D341Med (cell line): Measurements from ENCODE around the gene FES.
"Not testable (repeated sequence)": the region's sequence is repeated elsewhere in the genome, so short reads cannot be mapped to it uniquely, and the experiment has no call there.

Experiments used
- DNase-seq: peaks from one replicate; pipeline ENCODE4 v3.0.0; 2012; ENCODE audit warnings: low spot score

Gene FES

DNA sequence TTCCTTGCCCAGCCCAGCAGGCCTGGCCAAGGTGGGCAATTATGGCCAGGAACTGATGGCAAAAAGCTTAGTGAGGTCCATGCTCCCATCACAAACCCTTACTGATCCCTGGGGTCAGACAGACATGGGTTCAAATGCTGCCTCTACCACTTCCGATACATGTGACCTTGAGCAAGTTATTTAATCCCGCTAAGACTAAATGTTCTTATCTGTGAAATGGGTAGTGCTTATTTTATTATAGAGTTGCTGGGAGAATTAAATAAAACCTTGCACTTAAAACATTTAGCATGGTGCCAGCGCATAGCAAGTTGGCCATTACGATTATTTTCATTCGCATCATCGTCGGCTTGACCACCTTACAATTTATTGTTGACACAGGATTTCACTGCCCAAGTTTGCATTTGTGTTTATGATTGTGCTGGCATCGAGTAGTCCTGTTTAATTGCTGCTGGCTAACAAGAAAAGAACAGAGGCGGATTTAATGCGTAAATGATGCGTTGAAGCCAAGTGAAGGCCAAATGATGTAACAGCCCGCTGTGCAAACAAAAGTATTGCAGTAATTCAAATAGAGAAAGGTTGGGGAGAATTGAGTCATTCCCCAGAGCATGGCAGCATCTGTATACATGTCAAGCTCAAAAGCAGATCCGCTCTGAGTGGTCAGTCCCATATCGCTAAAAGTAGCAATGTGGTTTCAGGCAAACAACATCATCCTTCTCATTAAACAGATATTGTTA, 23.2 kb upstream of the FES start:
- no peak for DNase-seq

DNA sequence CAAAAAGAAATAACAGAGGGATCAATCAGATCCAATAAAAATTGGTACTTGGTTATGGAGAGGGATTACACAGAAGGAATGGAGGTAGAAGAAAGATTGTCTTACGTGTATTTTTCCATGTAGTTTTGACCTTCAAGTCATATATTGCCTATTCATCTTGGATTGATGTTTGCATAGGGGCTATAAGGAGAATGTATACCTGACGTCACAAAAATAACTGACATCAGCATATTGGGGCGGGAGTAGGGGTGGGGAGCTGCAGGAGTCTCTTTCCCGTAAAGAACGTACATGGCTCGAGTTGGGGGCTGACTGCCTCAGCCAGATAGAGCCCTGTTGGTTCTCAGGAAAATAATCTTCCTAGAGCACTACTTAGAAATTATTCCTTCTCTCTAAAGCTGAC, 21.8 kb upstream of the FES start:
- no peak for DNase-seq

DNA sequence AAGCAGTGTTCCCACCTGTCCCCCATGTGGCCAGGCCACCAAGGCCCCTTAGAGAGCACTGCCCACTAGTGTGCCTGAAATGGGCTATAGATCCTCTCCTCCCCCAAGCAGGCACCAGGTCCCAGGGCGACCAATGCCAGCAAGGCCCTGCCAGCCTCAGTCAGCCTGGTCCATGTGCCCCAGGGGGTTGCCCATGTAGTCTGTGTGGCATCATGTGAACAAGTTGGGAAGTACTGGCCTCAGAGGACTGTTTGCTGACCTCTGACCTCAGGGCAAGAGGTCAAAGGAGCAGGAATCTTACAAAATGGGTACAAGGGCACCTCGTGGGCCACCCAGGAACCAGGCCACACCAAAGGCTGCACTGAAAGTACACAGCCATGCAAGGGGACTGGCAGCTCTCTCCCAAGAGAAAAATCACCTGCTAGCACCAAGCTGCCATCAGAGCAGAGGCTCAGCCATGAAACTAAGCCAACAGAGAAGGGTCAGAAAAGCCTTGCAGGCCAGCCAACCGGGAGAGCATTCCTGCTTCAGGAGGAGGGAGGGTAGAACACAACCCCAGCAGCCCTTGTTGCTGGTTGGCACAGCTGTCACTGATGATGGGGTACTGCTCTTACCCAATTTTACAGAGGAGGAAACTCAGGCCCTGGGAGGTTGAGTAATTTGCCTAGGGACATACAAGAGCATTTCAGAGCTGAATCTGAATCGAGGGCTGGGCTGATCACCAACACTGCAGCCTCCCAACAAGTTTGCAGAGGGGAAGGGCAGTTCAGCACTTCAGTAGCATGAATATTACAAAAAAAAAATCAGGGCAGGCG, 21.1 kb upstream of the FES start:
- no peak for DNase-seq

DNA sequence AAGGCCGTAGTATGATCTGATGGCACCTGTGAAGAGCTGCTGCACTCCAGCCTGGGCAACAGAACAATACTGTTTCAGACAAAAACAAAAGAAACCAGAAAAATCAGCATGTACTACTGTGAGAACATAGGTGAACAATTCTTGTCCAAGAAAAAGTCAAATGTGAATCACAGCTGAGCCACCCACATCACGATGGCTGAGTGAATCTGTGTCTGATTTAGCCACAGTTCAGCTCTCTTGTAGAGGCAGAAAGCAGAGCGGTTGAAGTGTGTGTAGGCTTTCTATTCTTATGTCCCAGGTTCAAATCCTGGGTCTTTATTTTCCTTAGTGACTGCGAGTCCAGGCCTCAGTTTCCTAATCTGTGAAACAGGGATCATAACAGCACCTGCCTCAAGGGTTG, 20.3 kb upstream of the FES start:
- DNase-seq: no peak

DNA sequence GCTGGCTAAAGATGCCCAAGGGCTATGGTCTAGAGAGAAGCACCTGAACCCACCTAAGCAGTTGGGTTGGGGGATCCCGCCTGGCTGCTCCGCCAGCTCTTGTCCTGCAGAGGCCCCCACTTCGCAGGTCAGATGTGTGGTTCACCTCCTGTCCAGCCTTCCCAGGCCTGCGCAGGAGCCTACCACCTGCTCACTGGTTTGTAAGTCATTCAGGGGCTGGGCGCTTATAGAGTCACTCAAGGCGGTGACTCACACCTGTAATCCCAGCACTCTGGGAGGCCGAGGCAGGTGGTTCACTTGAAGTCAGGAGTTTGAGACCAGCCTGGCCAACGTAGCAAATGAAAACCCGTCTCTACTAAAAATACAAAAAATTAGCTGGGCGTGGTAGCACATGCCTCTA, 19.8 kb upstream of the FES start:
- no peak for DNase-seq

DNA sequence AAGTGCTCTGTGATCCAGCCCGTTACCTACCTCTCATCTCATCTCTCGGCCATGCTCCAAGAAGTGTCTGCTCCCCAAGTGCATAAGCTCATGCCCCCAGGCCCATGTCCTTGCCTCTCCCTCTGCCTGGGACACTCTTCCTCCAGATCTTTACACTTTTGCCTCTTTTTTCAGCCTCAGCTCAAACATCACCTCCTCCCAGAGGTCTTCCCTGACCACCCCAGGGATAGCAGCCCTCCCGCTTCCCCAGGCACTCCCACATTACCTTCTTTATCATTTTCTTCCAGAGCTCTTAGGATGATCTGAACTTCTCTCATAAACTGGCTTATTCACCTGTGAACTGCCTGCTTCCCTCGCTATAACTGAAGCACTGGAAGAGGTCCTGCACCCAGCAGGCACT, 18.6 kb upstream of the FES start:
- no peak for DNase-seq

DNA sequence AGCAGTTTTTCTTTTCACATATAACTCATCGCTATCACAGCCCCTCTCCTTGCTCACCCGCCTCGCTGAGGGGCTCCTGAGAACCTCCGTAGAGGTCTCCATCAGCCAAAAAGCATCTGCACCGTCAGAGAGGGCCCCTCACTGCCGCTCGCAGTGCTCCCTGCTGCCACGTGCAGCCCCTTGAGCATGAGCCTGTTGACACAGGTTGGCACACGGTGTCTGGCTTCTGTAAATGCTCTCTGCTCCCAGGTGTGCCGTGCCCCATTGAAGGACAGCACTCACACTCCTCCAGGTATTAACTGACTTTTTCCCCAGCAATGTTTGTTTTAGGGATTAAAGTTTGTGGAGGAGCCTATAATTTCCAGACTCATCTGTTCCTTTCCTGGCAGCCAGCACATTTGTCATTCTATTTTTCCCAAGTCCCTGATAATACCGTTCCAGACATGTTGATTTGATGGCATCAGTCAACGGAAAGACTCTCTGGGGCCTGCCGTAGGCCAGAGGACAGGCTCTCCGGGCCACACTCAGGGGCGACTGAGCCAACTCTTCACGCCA, 18.1 kb upstream of the FES start:
- DNase-seq: no peak

DNA sequence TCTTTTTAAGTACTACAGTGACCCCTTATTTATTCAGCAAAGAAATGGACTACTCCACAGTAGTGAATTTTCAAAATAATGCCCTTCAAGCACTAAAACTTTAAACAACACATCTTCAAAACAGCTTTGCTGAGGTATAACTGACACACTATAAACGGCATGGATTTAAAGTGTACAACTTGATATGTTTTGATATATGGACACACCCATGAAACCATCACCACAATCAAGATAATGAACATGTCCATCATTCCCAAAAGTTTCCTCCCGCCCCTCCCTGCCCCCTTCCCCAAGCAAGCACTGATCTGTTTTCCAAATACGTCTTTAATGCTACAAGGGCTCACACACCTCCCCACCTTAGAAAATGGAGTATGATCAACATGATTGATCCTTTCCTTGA, 17.5 kb upstream of the FES start:
- no peak for DNase-seq

DNA sequence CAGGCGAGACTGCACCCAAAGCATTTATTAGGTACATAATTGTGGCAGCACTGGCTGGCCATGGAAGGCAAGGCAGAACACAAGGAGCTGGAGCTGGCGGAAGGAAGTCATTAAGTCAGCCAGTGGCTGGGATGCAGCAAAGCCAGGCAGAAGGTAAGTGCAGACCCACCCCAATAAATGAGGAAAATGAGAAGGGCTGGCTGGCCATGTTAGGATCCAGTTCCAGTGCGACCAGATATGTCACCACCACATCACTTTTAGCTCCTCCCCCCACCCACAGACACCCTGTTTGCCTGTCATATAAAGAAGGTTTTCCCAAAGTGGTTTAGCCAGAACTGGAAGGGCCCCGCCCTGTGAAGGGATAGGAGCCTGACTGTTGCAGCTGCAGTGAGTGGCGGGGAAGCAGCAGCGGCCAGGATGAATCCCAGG, 16.0 kb upstream of the FES start, which contains the start of gene FURIN:
FURIN (plus strand) TSS at position 328 of the 429 bp plus-strand sequence. CDS start 7,153 bp downstream, outside the sequence.
- DNase-seq: no peak

DNA sequence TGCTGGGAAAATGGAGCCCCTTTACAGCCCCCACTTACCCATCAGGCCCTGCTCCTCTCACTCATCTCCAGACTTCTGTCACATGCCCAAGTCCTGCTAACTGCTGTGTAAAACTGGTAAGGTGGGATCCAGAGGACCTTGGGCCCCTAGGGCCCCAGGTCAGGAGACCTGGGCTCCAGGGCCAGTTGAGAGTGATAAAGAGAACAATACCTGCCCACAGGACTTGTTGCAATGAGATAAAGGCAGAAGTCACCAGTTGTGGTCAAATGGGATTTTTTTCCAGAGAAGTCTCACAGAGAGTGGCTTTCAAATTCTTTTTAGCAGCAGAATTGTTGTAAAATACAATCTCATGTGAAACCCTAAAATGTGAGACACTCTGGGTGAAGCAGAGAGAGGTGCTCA, 15.2 kb upstream of the FES start:
- DNase-seq: no peak

DNA sequence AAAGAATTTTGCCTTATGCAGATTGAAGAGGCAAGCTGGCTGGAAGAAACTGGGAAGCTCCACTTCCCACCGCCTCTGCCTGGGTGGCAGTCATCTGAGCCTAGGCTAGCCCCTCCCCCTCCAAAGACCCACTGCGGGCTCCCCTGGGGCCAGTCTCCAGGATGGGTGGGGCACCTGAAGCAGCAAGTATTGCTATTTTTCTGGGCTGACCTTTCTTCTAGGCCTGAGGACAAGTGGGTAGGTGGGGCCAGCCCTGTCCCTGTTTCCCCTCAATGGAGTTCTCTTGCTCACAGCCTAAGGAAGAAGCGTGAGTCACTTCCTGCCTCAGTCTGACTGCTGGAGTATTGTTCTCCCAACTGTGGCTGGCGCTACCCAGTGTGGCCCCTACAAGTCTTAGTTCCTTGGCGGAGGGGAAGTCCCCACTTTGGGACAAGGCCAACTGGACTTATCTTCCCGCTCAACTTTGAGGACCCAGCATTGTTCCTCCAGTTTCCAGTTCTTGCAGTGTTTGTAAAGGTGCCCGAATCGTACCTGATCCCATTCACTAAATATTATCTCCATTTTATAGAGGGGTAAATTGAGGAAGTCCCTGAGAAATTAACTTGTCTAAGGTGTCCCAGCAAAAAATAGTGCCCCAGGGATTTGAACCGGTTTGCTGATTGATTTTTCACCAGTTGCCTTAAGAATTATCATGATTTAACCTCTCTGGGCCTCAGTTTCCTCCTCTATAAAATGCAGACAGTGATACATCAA, 14.5 kb upstream of the FES start:
- no peak for DNase-seq

DNA sequence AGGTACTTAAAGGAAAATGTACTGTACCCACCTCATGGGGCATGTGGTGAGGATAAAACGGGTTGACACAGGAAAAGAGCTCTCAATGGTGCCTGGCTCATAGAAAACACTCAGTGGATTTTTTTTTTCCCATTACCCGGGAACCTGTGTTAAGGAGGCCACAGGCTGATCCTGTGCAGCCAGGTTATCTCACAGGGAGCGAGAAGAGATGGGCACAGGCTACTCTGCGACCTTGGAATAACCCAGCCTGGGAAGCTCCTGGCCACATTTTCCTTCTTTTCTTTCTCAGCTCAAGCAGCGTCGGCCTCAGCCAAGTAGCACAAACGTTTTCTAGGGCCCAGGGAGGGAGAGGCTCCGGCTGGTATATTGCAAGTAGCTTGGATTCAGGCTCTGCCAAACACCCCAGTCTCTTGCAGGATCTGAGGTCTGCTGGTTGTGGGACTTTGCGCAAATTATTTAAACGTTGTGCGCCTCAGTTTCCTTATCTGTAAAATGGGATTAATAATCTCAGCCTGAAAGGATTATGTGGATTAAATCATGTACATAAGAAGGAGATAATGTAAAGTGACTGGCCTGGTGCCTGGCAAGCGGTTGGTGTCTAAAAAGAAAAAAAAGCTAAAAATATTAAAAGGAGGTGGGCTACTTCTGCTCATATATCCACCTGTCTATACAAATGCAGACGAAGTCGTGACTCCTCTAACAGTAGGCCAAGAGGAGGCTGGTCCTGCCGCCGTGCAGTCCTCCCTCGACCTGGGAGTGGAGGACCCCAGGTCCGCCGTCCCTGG, 13.8 kb upstream of the FES start:
- no peak for DNase-seq

DNA sequence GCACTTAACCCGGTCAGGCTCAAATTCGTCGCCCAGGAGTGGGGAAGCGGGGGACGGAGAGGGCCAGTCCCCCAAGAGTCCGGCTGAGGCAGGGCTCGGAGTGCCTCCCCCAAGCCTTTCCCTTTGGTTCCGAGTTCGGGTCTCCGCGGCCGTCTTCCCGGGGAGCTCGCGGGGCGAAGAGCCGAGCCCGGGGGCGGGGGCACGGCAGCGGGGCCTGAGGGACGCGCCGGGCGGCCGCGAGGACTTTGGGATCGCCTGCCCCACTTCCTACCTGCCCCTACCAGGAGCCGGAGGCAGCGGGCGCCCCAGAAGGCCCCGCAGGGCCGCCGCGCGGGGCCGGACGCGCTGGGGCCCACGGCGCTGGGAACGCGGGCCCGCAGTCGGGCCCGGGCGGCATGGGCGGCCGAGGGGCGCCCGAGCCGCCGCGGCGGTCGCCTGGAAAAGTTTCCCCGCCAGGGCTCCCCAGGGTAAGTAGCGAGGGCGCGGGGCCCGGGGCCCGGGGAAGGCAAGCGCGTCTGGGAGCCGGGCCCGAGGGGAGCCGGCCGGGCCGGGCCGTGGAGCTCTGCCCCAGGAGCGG, 13.1 kb upstream of the FES start:
- peak; percentile 80 for DNase-seq

DNA sequence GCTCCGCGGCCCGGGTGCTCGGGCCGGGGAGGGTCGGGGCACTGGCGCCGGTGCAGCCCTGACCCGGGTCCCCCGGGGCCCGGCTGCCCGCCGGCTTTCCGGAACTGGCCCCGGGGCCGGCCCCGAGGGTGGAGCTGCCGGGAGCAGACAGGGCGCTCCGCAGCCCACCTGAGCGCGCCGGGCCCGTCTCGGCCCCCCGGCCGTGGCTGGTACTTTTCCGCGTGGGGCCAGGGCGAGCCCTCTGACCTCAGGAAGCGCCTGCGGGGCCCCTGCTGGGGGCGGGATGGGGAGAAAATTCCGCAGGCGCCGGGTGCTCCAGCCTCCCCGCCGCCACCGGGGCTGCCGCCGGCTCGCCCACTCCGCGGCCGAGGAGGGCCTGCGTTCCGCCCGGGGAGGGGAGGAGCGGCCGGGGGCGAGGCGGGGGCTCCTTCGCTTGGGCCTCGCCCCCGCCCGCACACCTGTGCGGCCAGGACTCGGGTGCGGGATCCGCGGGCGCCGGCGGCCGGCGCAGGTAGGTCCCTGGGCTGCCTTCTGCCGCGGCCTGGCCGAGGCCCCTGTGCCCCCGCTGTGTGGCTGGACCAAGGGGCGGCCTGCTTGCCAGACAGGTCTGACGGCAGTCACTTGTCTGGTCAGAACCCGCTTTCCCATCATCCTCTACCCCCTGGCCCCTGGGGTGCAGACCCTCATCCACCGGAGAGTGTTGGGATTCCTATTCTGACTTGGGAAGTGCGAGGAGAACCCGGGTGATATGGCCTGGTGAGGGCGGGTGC, 12.4 kb upstream of the FES start:
- DNase-seq: peak; percentile 76

DNA sequence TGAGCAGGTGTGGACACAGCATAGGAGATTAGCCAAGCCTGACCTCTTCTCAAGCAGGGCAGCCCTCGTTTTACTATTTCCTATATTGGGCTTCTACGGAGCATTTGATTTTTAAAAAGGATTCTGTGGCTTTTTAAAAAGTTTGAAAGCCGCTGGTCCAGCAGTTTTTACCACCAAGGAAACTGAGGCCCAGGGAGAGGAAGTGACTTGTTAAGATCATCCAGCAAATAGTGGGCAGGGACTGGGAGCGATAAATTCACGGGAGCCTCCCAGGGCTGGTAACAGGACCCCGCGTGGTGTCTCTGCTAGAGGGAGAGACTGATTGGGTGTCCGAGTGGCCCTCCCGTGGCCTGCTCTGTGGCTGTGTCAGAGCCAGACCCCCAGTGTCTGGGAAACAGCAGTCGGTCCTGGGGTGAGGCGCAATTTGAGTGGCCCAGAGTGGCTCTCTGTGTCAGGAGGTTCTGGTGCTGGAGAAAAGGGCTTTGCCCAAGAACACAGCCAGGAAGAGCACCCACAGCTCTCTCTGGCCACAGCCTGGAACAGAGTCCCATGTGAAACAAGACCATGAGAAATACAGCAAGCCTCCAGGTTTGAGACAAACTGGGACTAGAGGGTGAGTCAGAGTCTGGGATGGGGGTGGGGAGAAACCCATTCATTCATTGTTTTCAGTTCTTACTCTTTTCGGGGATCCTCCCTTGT, 11.7 kb upstream of the FES start:
- no peak for DNase-seq

DNA sequence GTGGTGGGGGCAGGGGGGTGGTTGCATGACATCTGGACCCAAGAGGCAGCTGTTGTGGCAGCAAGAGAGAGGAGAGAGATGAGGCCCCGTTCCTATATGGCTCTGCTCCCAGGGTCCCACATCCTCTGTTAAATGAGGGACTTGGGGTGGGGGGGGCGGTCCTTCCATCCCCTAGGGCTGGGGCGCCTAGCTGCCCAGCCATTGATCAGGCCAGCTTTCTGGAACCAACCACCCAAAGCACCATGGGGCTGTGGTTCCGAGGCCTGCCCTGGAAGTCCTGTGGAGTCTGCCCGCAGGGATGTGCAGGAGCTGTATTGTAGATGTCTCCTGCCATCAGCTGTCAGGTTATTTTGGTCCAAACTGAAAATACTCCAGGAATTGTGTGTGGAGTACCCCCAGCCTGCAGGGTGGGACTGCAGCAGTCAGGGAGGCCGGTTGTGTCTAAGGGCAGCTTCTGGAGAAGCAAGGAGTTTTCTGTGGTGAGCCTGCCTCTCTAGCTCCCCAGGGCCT, 10.8 kb upstream of the FES start:
- no peak for DNase-seq

DNA sequence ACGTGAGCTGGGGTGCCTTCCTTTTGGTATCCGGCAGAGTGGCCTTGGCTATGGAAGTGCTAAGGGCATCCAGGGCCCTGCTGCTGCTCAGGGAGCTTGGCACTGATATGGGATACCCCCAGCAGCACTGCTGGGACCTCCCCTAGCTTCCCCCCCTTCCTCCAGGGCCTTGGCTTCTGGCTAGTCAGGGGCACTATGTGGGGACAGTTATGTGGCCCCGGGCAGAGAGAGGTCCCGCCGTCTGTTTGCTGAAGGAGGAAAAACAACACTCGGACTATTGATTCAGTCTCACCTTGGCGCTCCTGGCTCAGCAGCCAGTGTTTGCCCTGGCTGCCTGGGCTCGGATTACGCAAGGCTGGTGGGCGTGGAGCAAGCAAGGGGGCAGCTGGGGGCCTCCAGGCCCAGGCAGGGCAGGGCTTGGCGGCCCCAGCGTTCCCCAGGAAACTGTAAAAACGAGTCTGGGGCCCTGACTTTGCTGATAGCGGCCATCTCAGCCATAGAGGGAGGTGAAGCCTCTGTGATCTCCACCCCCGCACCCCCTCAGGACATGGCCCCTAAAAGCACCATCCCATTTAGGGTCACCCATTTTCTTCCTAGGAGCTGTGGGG, 10.2 kb upstream of the FES start:
- DNase-seq: no peak

DNA sequence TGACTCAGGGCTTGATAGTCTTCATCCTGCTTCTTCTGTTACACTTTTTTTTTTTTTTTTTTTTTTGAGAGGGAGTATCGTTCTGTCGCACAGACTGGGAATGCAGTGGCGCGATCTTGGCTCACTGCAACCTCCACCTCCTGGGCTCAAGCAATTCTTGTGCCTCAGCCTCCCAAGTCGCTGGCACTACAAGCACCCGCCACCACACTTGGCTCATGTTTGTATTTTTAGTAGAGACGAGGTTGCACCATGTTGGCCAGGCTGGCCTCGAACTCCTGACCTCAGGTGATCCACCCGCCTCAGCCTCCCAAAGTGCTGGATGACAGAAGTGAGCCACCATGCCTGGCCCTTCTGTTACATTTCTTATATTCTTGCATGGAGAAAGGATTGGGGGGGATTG, 9.3 kb upstream of the FES start:
- not testable (repeated sequence) for DNase-seq

DNA sequence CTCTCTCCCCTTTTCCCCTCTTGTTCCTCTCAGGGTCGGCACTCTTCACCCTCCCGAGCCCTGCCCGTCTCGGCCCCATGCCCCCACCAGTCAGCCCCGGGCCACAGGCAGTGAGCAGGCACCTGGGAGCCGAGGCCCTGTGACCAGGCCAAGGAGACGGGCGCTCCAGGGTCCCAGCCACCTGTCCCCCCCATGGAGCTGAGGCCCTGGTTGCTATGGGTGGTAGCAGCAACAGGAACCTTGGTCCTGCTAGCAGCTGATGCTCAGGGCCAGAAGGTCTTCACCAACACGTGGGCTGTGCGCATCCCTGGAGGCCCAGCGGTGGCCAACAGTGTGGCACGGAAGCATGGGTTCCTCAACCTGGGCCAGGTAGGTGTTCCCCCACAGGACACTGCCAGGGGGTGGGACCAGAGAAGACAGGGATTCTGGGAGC, 8.7 kb upstream of the FES start:
- no peak for DNase-seq
